HG02798 (cell line): Measurements from ENCODE around the gene DSCAML1.
A peak's percentile ranks its signal among the peaks of the same experiment; 100 is the strongest.

Experiments used
- ATAC-seq: cut with Tn5 transposase; IDR thresholded peaks from one replicate; pipeline ENCODE4 v1.9.1; 2021; ENCODE audit warnings: mild to moderate bottlenecking; ENCODE audit not compliant: unreplicated experiment, poor library complexity

The DSCAML1 gene

GRCh38 chr11:117625237-117625636 lies 171.8 kb downstream of the DSCAML1 start:
- ATAC-seq = no peak

- ATAC-seq = no peak
Observed at GRCh38 chr11:117623831-117624271, 173.2 kb downstream of the DSCAML1 start.

GRCh38 chr11:117621226-117621625 lies 175.8 kb downstream of the DSCAML1 start:
- ATAC-seq = no peak

- no peak for ATAC-seq
Observed at GRCh38 chr11:117620659-117621058, 176.4 kb downstream of the DSCAML1 start.

GRCh38 chr11:117620086-117620485 lies 176.9 kb downstream of the DSCAML1 start:
- no peak for ATAC-seq

GRCh38 chr11:117619661-117620060 lies 177.4 kb downstream of the DSCAML1 start:
- ATAC-seq = no peak

GRCh38 chr11:117618982-117619355 lies 178.0 kb downstream of the DSCAML1 start:
- ATAC-seq = no peak

- no peak for ATAC-seq
Observed at GRCh38 chr11:117618302-117618981, 178.6 kb downstream of the DSCAML1 start.

- no peak for ATAC-seq
Observed at GRCh38 chr11:117616979-117617378, 180.0 kb downstream of the DSCAML1 start.

- no peak for ATAC-seq
Observed at GRCh38 chr11:117614728-117615127, 182.3 kb downstream of the DSCAML1 start.

GRCh38 chr11:117613521-117613920 lies 183.5 kb downstream of the DSCAML1 start:
- ATAC-seq = no peak

GRCh38 chr11:117612177-117612576 lies 184.8 kb downstream of the DSCAML1 start:
- ATAC-seq = no peak

GRCh38 chr11:117610901-117611300 lies 186.1 kb downstream of the DSCAML1 start:
- no peak for ATAC-seq

- no peak for ATAC-seq
Observed at GRCh38 chr11:117610045-117610444, 187.0 kb downstream of the DSCAML1 start.

GRCh38 chr11:117607449-117607848 lies 189.6 kb downstream of the DSCAML1 start:
- no peak for ATAC-seq

- peak; percentile 58 for ATAC-seq
Observed at GRCh38 chr11:117606790-117607189, 190.2 kb downstream of the DSCAML1 start.

- peak; percentile 59 for ATAC-seq
Observed at GRCh38 chr11:117606211-117606610, 190.8 kb downstream of the DSCAML1 start.

- no peak for ATAC-seq
Observed at GRCh38 chr11:117605331-117605730, 191.7 kb downstream of the DSCAML1 start.

GRCh38 chr11:117604336-117604995 lies 192.6 kb downstream of the DSCAML1 start:
- no peak for ATAC-seq

- ATAC-seq = no peak
Observed at GRCh38 chr11:117603932-117604331, 193.1 kb downstream of the DSCAML1 start.

- no peak for ATAC-seq
Observed at GRCh38 chr11:117601006-117601708, 195.9 kb downstream of the DSCAML1 start.
